ELF-1 (cell line): Measurements from ENCODE around the gene TEX19.
"Not testable (repeated sequence)": the region's sequence is repeated elsewhere in the genome, so short reads cannot be mapped to it uniquely, and the experiment has no call there.

Experiments
- DNase-seq: peaks from one replicate; pipeline ENCODE4 v3.0.0-alpha.2; 2016; ENCODE audit warnings: low read depth, low spot score

TEX19 gene

DNA sequence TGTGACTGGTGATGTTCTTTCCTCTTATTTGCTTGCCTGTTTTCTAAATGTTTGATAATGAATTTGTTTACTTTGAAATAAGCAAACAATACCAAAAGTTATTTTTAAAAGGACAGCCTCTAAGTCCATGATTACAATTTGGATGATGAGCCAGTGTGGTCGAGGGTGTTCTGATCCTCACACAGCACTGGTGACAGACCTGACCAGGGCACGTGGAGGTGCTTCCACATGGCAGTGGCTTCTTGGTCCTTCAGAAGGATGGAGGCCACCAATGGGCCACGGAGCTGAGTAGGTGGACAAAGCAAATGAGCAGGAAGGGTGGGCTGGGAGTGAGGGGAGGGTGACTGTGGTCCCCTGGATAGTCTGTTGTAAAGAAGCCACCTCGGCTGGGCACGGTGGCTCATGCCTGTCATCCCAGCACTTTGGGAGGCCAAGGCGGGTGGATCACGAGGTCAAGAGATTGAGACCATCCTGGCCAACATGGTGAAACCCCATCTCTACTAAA lies 4.2 kb upstream of the TEX19 start:
- DNase-seq = no peak

DNA sequence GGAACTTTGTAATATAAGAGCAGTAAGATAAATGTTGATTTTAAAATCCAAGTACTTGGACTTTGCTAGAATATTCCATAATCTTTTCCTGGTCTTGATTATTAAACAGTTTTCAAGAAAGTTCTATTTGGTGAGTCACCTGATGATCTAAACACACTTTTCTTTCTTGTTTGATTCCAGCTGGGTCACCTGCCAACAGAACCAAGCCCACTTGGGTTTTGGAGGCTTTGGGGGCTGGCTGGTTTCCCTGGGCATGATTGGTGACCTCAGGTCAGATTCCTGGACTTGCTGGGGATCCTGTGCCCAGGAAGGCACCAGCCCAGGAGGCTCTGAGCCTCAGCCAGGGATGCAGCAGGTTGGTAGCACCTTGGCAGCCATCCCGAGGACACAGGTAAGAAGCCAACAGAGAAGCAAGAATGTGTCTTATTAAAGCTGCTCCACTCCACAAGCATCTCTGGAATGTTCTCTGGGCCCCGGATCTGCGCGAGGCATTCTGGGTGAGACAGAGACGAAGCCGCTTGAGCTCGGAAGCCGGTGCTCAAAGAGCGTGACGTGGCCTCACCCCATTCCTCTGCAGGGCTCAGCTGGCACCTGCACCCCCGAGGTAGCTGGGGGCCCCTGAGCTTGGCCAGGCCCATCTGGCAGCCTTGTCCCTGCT lies 3.1 kb upstream of the TEX19 start:
- no peak for DNase-seq

- peak; percentile 58 for DNase-seq
Observed at GRCh38 chr17:82356845-82357355, 2.1 kb upstream of the TEX19 start.

DNA sequence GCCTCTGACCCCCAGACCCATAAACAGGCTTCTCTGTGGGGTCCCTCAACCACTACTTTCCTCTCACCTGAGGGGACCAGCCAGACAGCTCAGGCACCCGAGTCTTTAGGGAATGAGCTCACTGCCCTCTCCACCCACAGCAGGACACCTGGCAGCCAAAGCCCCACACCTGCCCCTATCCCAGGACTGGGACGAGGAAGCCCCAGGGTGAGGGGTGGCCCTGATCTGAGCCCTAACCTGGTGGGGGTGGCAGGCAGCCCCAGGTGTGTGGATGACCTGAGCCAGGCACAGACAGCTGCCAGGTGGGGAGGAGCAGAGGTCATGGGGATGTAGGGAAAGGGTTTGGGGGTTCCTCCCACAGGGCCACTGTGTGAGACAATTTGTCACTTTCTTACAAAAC lies 1.7 kb upstream of the TEX19 start:
- DNase-seq = no peak

GRCh38 chr17:82359451-82360074 lies 516 bp downstream of the TEX19 start:
- not testable (repeated sequence) for DNase-seq

- no peak for DNase-seq
Observed at GRCh38 chr17:82361885-82362633, 3.0 kb downstream of the TEX19 start.

- DNase-seq = no peak
Observed at GRCh38 chr17:82365606-82366295, 6.7 kb downstream of the TEX19 start.

DNA sequence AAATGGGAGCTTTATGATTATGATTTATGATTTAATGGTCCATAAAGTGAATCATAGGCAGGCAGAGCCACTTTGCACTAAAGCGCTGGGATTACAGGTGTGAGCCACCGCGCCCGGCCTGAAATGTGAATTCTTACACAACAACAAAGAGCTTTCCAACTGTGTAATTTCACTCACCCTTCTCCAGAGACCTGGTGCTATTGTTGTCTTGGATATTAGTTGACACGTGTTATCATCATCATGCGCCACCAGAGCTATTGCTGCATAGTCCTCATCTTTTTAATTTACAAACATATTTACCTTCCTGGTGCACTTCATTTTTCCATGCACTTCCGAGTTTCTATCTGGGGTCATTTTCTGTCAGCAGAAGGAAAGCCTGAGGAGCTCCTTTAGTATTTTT lies 7.7 kb downstream of the TEX19 start:
- DNase-seq = no peak

DNA sequence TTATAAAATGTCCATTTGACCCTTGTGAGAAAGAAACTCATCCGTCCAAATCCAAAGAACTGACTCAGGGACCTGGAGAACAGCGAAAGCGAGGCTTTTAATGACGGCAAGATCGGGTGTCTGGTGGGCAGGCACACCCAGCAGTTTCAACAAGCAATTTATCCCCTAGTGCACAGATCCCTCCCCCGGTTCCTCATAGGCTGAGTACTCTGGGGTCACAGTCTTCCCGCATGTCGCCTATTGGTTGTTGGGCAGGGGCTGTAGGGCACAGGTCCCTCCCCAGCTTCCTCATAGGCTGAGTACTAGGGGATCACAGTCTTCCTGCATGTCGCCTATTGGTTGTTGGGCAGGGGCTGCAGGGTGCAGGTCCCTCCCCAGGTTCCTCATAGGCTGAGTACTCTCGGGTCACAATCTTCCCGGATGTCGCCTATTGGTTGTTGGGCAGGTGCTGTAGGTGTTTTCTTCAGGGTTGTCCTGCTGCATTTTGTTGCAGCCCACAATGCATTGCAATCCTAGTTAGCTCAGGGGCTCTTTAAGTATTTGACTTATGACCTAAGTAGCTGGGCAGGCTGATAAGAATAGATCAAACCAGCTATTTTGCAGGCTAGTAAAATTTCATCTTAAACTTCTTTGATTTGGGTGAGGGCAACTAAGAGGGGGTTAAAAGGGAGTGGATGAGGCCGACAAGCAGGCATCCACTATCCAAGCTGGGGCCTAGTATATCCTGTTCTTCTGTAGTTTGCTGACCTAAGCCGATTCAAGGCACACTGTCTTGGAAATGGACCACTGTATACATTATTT lies 8.9 kb downstream of the TEX19 start:
- DNase-seq = peak; percentile 87

GRCh38 chr17:82369211-82369610 lies 10.2 kb downstream of the TEX19 start:
- no peak for DNase-seq

DNA sequence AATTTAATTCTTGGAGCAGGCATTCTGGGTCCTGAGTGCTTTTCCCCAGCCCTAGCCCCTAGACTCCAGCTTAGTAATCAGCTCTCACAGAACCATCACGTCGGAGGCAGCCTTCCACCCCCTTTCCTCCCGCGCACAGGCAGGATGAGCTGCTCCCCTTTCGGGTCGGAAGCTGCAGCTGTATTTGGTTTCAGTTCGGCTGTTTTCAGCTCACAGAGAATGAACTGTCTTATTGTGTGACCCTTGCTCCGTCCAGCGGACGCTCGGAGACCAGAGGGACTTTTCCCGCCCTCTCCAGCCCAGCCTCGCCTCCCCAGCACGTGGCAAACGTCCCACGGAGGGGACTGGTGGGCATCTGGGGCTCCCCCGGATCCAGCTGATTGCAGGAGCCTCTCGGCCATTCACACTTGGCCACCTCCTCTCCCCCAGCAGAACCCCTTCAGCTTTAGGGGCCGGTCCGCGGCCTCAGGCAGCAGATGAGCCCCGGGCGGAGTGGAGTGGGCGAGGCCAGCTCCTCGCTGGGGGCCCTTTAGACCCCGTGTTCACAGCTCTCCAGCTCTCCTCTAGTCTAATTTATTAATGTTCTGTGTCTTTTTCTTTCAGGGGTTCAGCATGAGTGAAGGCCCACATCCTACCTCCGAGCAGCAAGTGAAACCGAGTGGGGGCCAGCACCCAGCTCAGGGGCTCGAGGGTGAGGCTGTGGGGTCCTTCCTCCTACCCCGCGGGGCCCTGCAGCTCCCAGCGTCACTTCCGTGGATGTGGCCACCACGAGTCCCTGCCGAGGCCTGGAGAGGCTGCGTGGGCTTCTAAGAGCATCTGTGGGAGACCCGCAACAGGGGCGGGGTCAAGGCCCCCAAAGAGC lies 11.7 kb downstream of the TEX19 start:
- peak; percentile 26 for DNase-seq

- no peak for DNase-seq
Observed at GRCh38 chr17:82371333-82372248, 12.5 kb downstream of the TEX19 start, which contains the start of gene UTS2R. Gene UTS2R, plus strand, starts transcription at chr17:82371765. Its CDS starts 2,560 bp downstream, at chr17:82374325.

- DNase-seq = no peak
Observed at GRCh38 chr17:82372249-82373071, 13.4 kb downstream of the TEX19 start.

DNA sequence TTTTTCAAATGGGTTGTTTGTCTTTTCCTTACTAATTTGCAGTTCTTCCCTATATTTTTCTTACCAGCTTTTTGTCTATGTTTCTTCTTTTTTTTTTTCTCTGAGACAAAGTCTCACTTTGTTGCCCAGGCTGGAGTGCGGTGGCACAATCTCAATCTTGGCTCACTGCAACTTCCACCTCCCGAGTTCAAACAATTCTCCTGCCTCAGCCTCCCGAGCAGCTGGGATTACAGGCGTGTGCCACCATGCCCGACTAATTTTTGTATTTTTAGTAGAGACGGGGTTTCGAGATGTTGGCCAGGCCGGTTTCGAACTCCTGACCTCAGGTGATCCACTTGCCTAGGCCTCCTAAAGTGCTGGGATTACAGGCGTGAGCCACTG lies 14.0 kb downstream of the TEX19 start:
- not testable (repeated sequence) for DNase-seq

GRCh38 chr17:82373731-82374625 lies 14.9 kb downstream of the TEX19 start:
- DNase-seq = no peak

- no peak for DNase-seq
Observed at GRCh38 chr17:82374626-82375331, 15.7 kb downstream of the TEX19 start.
